Activated CD8-positive, alpha-beta memory T cell treated with anti-CD3 and anti-CD28 coated beads, Interleukin-2, amount 10 ng/mL, durations not matched to agents 7 days and 5 days (primary cell): ENCODE measurements around the gene RBP3. TPM values are rescaled to one million over a fixed set of nuclear protein-coding genes. Genes with fewer than 3 reads are reported as not detected.

Experiments used
- ATAC-seq: fragments of 150-1000 bp; cut with Tn5 transposase; one replicate; pipeline ENCODE4 v1.10.0; 2021; ENCODE audit warnings: moderate library complexity
- CTCF ChIA-PET: fragments of 350-600 bp; sonication (Branson Sonifier 250); formaldehyde crosslinking; loops from one replicate; lab custom pipeline; 2021; ENCODE audit warnings: antibody characterized with exemption; lab: Charles Lee
- DNase-seq: peaks from one replicate; pipeline ENCODE4 v3.0.0-alpha.2; 2020
- H3K27ac Mint-ChIP-seq: one replicate; pipeline ENCODE4 v1.8.0; 2021; ENCODE audit warnings: mild to moderate bottlenecking, mixed read lengths
- H3K27me3 Mint-ChIP-seq: one replicate; pipeline ENCODE4 v1.8.0; 2021; ENCODE audit warnings: mixed read lengths
- H3K36me3 Mint-ChIP-seq: one replicate; pipeline ENCODE4 v1.8.0; 2021; ENCODE audit warnings: mild to moderate bottlenecking, mixed read lengths
- H3K4me1 Mint-ChIP-seq: one replicate; pipeline ENCODE4 v1.8.0; 2021; ENCODE audit warnings: mixed read lengths
- H3K4me3 Mint-ChIP-seq: one replicate; pipeline ENCODE4 v1.8.0; 2021; ENCODE audit warnings: mild to moderate bottlenecking, moderate library complexity, mixed read lengths
- H3K9me3 Mint-ChIP-seq: one replicate; pipeline ENCODE4 v1.8.0; 2022; ENCODE audit warnings: low read depth, mixed read lengths
- total RNA-seq, 2 experiments: library from RNA; stranded (reverse); gene quantifications; one replicate each; pipeline ENCODE4 v1.2.3, GENCODE V29; 2021

Gene RBP3
- total RNA-seq, 2 experiments from 2014 or later: not detected

DNA sequence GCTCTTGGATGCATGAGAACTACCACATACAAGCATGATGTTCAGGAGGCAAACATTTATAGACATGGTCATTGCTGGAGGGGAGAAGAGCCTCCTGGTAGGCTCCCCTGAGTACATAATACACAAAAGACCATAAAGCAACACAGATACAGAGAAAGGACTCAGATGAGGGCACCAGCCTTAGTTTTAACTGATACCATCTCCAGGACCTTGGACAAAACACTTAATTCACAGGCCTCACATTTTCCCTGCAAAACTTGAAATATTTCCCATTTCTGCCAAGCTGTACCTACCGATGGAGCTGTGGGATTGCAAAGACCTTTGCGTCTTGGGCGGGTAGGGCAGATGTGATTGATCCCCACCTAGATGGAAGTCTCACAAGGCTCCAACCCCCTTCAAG lies 52.6 kb downstream of the RBP3 start:
- peaks cover 3% of the 10 kb centered on the region for H3K4me1 Mint-ChIP-seq
- no peak overlapping the region for H3K27ac Mint-ChIP-seq
- peaks cover 20% of the 10 kb centered on the region for H3K27me3 Mint-ChIP-seq
- H3K4me3 Mint-ChIP-seq: no peak overlapping the region
- CTCF ChIA-PET: no interaction called here
- H3K36me3 Mint-ChIP-seq: no peaks in the 10 kb centered on the region
- DNase-seq: no peak
- no peak for ATAC-seq
- no peaks in the 10 kb centered on the region for H3K9me3 Mint-ChIP-seq

DNA sequence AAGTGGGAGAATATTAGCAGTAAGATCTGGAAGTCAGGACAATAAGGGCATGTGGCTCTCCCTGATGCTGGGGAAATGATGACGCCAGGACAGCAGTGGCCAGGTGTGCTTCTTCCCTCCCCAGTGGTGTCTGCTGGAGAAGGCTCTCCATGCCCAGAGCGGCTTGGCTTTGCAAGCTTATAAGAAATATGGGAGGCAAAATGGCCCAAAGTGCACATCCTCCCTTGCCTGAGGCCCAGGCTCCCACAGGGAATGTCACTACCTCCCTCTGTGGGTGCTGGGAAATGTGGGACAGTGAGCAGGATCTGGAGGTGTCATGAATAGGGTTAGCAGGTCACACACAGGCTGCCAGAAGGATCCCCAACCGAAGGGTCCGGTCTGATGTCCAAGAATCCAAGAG lies 53.0 kb downstream of the RBP3 start:
- Mint-ChIP-seq H3K36me3 (no peaks in the 10 kb centered on the region), H3K4me1 (peaks cover 3% of the 10 kb centered on the region), H3K4me3 (no peak overlapping the region), H3K27ac (no peak overlapping the region), H3K9me3 (no peaks in the 10 kb centered on the region), H3K27me3 (peaks cover 20% of the 10 kb centered on the region)
- CTCF ChIA-PET: no interaction called here
- ATAC-seq (no peak), DNase-seq (peak; percentile 26)

- Mint-ChIP-seq H3K36me3 (no peaks in the 10 kb centered on the region), H3K27ac (no peak overlapping the region), H3K9me3 (no peaks in the 10 kb centered on the region), H3K4me1 (no peaks in the 10 kb centered on the region), H3K4me3 (no peak overlapping the region), H3K27me3 (peaks cover 15% of the 10 kb centered on the region)
- CTCF ChIA-PET: no interaction called here
- DNase-seq: peak; percentile 21
- ATAC-seq: no peak
Measured at GRCh38 chr10:47401874-47402640, 53.9 kb downstream of the RBP3 start.

GRCh38 chr10:47402641-47403301 lies 54.6 kb downstream of the RBP3 start:
- ATAC-seq (no peak), DNase-seq (peak; percentile 27)
- H3K36me3 Mint-ChIP-seq: no peaks in the 10 kb centered on the region
- no peaks in the 10 kb centered on the region for H3K9me3 Mint-ChIP-seq
- no peak overlapping the region for H3K27ac Mint-ChIP-seq
- no peaks in the 10 kb centered on the region for H3K4me1 Mint-ChIP-seq
- H3K4me3 Mint-ChIP-seq: no peak overlapping the region
- H3K27me3 Mint-ChIP-seq: peaks cover 15% of the 10 kb centered on the region
- CTCF ChIA-PET: no interaction called here

- Mint-ChIP-seq H3K4me1 (no peaks in the 10 kb centered on the region), H3K27ac (no peak overlapping the region), H3K9me3 (no peaks in the 10 kb centered on the region), H3K4me3 (no peak overlapping the region), H3K27me3 (peaks cover 9% of the 10 kb centered on the region), H3K36me3 (no peaks in the 10 kb centered on the region)
- no peak for ATAC-seq
- peak; percentile 34 for DNase-seq
- CTCF ChIA-PET: no interaction called here
Measured at GRCh38 chr10:47403446-47404318, 55.5 kb downstream of the RBP3 start.

DNA sequence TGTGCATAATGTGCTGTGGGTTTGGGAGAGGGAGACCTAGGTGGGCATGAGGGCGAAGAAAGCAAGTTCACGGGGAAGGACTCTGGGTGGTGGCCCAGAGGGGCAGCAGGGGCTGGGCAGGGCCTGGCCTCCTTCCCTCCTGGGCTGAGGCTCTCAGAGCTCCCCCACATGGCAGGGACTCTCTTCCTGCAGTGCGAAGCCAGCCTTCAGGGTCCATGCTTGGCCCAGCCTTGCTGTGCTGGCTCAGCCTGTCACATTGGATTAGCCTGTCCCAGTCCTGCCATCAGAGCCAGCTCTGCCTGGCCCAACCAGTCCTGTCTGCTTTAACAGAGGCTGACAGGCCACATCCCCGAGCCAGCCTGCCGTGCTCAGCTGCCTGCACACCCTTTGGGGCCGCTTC lies 56.3 kb downstream of the RBP3 start:
- CTCF ChIA-PET: no interaction called here
- H3K27ac Mint-ChIP-seq: no peak overlapping the region
- H3K9me3 Mint-ChIP-seq: no peaks in the 10 kb centered on the region
- H3K4me3 Mint-ChIP-seq: no peak overlapping the region
- DNase-seq: no peak
- no peaks in the 10 kb centered on the region for H3K36me3 Mint-ChIP-seq
- ATAC-seq: no peak
- no peaks in the 10 kb centered on the region for H3K4me1 Mint-ChIP-seq
- peaks cover 5% of the 10 kb centered on the region for H3K27me3 Mint-ChIP-seq

- CTCF ChIA-PET: no interaction called here
- no peak for ATAC-seq
- H3K36me3 Mint-ChIP-seq: no peaks in the 10 kb centered on the region
- peaks cover 5% of the 10 kb centered on the region for H3K27me3 Mint-ChIP-seq
- no peaks in the 10 kb centered on the region for H3K9me3 Mint-ChIP-seq
- H3K4me3 Mint-ChIP-seq: no peak overlapping the region
- H3K4me1 Mint-ChIP-seq: no peaks in the 10 kb centered on the region
- no peak overlapping the region for H3K27ac Mint-ChIP-seq
- no peak for DNase-seq
Measured at GRCh38 chr10:47404937-47405336, 56.8 kb downstream of the RBP3 start.

DNA sequence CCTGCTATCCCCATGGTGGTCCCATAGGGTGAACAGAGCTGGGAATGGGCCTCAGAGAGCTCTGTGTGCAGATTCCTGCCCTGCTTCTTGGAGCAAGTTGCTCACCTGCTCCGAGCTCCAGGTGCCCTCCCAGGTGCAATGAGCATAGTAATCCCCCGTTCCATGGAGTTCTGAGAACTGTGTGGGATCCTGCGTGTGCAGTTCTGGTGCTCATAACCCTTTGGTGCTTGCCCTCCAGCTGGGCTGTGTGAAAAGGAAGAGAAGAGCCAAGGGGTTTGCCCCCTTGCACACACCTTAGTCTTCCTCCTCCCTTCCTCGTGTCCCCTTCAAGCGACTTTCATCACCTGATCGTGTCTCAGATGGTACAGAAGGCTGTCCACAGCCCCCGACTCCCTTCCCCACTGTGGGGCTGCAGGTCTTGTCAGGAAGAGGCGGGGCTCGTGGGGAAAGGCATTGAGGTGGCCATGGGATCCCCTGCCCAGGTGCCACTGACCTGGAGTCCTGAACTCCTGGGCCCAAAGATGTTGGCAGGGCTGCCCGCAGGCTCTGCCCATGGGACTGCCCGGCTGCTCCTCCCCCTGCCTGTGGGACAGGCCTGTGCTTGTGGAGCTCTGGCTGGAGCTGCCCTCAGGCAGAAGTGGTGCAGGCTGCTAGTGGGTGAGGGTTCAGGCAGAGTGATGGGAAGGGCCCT lies 57.8 kb downstream of the RBP3 start:
- CTCF ChIA-PET: interaction anchor here (1.0 kb wide), 1 partner anchor 22 kb away, joined by 3 read pairs; the partner anchor contains the start of gene ZNF488
- no peak for DNase-seq
- Mint-ChIP-seq H3K27ac (no peak overlapping the region), H3K27me3 (no peaks in the 10 kb centered on the region), H3K9me3 (no peaks in the 10 kb centered on the region), H3K4me3 (no peak overlapping the region), H3K36me3 (no peaks in the 10 kb centered on the region), H3K4me1 (no peaks in the 10 kb centered on the region)
- no peak for ATAC-seq

- Mint-ChIP-seq H3K4me1 (no peaks in the 10 kb centered on the region), H3K4me3 (no peak overlapping the region), H3K27me3 (no peaks in the 10 kb centered on the region), H3K36me3 (no peaks in the 10 kb centered on the region), H3K9me3 (no peaks in the 10 kb centered on the region), H3K27ac (no peak overlapping the region)
- CTCF ChIA-PET: no interaction called here
- no peak for DNase-seq
- ATAC-seq: no peak
Measured at GRCh38 chr10:47406548-47406869, 58.3 kb downstream of the RBP3 start.

DNA sequence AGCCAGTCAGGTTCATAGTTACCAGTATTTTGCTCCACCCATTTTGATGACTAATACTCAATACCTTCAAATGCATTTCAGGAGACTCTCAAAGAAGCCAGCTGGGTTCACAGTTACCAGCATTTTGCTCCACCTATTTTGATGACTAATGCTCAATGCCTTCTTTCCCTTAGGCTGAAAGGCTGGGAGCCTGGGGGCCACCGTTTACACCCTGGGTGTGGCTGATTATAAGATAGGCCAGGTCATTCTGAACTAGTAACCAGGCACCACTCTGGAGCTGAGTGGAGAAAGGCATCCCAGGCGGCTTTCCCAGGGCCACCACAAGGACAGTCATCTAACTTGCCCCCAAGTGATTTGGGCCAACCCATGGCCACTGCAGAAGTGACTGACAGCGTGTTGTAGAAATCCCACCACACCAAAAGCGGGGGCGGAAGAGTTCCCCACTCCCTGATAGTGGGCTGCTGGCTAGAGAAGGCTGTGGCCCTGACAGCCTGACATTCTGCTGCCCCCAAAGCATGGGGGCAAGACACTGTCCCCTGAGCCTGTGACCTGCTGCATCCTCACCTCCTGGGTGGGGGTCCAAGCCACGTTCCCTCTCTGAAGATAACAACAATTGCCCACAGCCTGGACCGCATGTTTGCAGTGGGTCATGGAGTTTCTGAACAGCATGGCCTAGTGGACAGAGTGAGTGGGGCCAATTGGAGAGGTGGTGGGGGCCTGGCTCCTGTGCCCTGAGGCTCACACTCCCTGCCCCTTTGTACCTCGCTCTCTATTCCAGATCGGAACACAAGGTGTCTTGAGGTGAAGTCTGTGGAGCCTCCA lies 58.9 kb downstream of the RBP3 start:
- CTCF ChIA-PET: no interaction called here
- no peaks in the 10 kb centered on the region for H3K4me1 Mint-ChIP-seq
- ATAC-seq (no peak), DNase-seq (no peak)
- no peaks in the 10 kb centered on the region for H3K36me3 Mint-ChIP-seq
- H3K27ac Mint-ChIP-seq: no peak overlapping the region
- H3K4me3 Mint-ChIP-seq: no peak overlapping the region
- H3K9me3 Mint-ChIP-seq: no peaks in the 10 kb centered on the region
- no peaks in the 10 kb centered on the region for H3K27me3 Mint-ChIP-seq
